Nucleus accumbens (tissue), 56 donors: Measurements from ENCODE around the gene FITM2.

Experiments
- DNase-seq, 56 donors: peaks; one replicate each; lab custom pipeline; 2025; lab: John Stamatoyannopoulos, UW

The FITM2 gene

DNA sequence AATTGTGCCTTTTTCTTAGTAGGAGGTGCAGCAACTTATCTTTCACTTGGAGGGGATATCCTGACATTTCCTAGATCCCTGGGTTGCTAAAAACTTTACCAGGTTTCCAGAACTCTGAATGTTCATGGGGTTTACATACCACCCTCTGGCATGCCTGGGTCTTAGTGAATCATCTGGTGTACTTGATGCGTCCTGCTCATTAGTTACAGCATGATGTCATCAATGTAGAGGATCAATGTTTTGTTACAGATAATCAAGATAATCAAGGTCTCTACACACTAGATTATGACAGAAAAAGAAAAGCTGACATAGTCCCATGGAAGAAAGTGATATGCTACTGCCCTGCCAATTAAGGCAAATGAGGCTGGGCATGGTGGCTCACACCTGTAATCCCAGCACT, 27.0 kb downstream of the FITM2 start:
- no peak for DNase-seq

DNA sequence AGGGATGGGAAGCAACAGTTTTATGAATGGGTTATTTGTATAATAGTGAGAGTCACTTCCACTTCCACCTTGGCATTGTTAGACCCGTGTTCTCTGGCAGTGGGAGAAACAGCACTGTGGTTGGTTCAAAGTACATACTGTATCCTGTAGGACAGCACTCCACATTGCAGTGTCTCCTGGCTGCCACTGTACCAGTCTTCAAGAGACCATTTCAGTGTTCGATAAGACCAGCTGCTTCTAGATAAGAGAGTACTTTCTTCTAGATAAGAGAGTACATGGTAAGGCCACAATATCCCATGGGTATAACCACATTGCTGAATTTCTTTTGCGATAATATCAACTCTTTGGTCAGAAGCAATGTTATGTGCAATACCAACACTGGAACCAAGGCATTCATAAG, 28.8 kb downstream of the FITM2 start:
- DNase-seq = no peak

DNA sequence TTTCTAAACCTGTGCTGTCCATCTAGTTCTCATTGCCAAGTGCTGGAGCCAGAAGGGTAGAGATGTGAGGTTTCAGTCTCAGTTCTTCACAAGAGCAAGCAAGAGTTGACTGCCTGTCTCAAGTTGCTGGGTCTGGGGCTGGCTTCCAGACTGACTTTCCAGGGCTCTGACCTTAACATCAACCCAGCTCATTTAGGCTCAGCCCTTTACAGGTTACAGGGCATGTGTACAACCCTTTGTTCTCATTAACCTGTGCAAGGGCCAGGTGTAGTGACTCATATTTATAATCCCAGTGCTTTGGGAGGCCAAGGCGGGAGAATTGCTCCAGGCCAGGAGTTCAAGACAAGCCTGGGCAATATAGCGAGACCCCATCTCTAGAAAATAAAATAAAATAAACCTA, 30.6 kb downstream of the FITM2 start:
- DNase-seq = no peak

DNA sequence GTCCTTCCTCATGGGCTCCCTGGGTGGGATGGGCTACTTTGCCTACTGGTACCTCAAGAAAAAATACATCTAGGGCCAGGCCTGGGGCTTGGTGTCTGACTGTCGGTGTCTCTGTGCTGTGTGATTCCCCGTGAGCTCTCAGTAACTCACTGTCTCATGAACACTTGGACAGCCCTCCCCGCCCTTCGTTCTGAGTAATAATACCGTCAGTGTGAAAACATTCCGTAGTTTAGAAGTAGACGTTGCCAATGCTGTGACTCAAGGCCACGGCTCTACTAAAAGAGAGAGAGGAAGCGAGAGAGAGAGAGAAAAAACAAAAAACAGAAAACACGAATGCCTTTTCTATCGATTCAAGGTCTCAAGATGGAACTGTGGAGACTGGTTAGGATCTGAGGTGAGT, 31.8 kb downstream of the FITM2 start:
- DNase-seq = no peak

DNA sequence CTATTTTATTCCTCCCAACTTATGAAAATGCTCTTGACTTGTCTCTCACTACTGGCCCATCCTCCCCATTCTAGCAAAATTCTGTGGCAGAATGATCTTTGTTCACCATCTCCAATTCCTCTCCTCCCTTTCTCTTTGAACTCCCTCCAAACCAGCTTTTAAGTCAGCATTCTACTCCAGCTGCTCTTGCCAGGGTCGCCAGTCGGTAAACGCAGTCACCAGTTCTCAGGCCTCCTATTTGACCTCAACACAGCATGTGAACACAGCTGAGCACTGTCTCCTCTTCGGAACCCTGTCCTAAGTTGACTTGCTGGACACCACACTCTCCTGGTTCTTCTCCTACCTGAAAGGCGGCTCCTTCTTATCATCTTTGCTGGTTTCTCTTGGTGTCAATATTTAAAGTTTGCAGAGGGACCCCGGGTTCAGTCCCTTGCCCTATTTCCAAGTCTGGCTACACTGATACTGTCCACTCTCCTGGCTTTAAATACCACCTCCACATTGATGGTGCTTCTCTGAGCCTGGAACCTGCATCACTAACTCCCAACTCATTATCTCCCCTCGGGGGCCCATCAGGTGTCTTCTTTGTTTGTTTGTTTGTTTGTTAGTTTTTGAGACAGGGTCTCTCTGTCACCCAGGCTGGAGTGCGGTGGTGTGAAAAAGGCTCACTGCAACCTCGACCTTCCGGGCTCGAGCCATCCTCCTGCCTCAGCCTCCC, 36.5 kb downstream of the FITM2 start:
- DNase-seq = no peak

DNA sequence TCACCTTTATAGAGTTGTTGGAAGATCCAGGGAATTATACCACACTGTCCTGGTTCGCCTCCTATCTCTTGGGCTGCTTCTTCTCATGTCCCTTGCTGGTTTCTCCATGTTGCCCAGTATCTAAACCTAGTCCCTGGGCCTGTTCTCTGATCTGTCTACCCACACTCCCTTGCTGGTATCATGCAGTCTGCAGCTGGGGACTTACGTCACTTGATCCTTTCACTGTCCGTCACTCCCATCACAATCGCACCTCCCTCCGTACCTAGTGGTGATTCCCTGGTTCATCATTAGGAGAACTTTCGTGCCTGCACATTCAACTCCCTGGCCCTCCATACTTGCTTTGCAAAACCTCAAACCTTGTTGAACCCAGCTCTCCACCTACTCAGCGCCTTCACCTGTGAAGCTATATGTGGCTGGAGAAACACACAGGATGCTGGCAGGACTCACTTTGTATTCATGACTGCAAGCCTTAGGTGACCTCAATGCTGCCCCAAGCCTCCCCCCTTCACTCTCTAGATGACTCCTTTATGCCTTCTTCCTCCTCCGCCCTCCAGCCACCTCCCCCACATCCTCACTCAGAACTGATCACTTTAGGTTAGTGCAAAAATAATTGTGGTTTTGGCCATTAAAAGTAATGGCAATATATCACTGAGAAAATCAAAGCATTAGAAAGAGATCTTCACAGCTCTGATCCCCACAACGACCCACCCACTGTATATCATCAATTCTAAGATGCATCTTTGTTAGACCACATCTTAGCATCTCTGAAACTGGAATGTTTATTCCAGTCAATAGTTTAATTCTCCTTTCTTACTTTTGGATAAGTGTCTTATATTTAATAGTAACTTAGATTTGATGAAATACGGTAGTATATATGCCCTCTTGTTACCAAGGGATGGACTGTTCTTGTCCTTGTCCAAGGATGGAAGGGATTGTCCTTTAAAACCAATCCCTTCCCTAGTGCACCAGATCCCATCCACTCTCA, 37.5 kb downstream of the FITM2 start:
- DNase-seq = no peak

DNA sequence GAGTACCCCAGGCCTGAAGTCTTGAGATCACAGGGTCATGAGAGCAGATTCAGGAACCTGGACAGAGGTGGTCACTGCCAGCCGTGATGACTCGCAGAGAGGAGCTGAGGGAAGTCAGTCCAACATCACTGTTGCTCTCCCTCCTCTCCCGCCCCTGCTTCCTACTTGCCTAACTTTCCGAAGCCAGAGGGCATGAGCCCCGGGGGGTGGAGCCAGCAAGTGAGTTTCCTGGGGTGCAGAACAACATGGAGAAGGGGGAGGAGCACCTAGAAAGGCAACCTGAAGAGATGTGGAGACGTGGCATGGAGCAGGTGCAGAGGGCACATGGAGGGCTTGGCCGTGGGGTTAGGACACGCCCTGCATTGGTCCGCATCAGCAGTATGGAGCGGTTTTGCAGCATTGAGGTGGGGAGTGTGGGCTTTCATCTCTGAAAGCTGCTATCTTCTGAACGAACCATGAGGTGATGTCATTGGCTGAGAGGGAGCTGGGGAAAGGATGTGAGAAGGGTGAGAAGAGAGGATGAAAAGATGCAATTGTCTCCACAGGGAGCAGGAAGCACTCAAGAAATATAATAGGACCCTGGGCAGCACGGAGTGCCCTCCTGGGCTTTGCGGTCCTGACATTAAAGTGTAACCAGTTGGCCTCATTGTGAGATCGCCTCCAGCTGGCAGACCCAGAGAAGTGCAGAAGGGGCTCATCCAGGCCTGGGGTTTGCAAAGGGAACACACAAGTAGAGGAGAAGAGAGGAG, 38.9 kb downstream of the FITM2 start:
- no peak for DNase-seq

DNA sequence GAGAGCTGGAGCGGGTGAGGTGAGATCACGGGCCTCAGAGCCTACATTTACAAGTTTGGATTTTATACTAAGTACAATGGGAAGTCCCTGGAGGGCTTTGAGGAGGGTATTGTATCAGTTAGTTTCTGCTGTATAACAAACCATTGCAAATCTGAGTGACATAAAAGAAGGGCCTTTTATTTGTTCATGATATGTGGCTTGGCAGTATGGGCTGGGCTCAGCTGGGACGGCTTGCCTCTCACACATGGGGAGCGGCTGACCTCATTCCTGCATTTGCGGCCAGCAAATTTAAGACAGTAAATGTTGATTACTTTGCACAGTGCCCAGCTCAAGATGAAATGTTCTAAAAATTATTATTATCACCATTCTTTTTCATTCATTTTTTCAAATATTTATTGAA, 42.2 kb downstream of the FITM2 start:
- no peak for DNase-seq

DNA sequence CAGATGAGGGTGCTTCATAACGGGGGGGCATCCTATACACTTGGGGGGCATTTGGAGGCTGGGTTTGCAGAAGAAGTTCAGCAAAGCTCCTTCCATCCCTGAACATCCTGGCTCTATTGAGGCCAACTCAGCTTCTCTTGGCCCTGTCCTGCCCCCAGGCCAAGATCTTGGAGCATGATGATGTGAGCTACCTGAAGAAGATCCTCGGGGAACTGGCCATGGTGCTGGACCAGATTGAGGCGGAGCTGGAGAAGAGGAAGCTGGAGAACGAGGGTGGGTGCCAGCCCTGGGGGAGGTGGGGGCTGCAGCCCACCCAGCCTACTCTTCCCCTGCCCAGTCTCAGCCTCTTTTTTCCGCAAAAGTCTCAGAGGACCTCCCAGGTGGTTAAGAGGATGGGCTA, 46.7 kb downstream of the FITM2 start:
- no peak for DNase-seq

DNA sequence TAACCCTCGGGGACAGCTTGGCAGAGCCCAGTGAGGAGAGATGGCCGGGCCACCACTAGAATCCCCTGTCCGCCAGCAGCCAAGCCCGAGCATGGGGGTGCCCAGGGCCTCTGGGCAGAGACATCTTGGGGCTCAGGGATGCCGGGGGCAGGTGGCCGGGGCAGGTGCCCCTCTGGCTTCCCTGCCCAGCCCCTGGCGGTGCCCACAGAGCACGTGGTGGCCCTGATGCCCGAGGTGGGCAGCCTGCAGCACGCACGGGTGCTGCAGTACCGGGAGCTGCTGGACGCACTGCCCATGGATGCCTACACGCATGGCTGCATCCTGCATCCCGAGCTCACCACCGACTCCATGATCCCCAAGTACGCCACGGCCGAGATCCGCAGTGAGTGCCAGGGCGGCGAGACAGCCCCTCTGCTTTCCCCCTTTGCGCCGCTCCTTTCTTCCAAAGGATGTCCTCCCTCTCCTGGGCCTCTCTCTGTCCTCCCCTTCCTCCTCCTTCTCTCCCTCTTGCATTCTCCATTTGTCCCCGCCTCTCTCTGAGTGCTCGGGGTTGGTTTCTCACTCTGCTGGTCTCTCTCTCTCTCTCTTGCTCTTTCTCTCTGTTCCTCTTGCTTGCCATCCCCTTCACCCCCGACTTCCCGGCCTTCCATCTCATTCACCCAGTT, 52.6 kb downstream of the FITM2 start:
- DNase-seq = no peak

DNA sequence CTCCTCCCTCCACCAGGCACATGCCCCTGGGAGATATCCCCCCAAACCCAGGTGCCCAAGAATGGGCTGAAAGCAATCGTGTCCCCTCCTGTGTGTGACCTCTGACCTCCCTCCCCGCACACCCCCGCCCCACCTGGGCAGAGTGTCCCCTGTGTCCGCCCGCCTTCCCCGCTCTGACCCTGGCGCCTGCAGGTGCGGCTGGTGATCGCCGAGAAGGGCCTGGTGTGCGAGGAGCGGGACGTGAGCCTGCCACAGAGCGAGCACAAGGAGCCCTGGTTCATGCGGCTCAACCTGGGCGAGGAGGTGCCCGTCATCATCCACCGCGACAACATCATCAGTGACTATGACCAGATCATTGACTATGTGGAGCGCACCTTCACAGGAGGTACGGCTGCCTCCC, 54.0 kb downstream of the FITM2 start:
- DNase-seq = no peak

DNA sequence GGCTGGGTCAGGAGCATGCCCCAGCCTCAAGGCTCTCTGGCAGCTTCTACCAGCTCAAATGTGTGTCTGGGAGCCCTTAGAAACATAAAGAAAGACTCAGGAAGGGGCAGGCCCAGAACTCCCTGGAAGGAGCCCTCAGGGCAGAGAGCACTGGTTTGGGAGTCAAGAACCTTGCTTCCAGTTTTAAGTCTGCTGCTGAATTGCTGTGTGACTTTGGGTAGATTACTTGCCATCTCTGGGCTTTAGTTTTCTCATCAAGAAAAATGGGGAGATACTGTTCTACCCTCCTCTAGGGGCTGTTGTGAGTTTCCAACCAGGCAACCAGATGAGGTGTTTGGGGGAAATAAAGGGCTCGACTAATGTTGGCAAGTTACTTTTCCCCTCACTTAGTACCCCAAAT, 55.1 kb downstream of the FITM2 start:
- no peak for DNase-seq

DNA sequence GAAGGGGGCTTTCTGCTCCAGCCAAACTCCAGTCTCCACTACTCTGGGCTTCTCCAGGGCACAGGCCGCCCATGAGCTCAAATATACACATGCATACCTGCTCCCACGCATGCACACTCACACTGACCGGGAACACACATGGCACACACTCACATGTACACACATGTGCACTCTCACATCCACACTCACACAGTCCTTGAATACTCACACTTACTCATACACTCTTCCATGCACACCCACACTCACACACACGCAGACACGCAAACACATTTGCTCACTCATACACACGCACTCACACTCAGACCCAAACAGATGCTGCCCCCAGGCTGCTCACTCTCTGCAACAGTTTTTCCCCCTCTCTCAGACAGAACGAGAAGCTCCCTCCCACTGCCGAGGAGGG, 56.9 kb downstream of the FITM2 start:
- no peak for DNase-seq

DNA sequence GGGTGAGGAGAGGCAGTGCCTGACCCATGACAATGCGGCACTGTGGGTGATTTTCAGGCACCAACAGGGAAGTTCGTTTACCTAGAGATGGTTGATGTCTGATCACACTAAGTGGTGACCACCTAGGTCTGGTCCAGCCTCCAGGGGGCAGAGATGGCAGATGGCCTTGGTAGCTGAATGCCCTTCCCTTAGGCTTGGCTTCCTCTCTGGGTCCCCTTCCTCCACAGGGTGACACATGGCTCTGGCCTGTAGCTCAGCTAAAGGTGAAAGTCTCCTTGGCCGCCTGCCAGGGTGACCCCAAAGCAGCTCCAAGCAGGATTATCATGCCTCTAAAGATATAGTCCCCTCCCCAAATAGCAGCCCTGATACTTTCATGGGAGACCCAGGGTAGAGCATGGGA, 57.5 kb downstream of the FITM2 start:
- DNase-seq = no peak
